Tibial nerve (tissue), 4 donors: Measurements from ENCODE around the gene ACOT11. TPM values are rescaled to one million over a fixed set of nuclear protein-coding genes. Genes with fewer than 3 reads are reported as not detected.

Experiments used
- DNase-seq, 2 donors: peaks; one replicate each; pipeline ENCODE4 v3.0.0-alpha.2; 2019; ENCODE audit warnings: low spot score in 2 of 2
- H3K27ac ChIP-seq, 4 donors: fragments of 200-600 bp; sonication (generic) in 3 of 4; one replicate each; pipeline ENCODE4 v1.5.1; 2017 to 2019; ENCODE audit warnings: mild to moderate bottlenecking in 1 of 4
- H3K27me3 ChIP-seq, 2 donors: fragments of 200-600 bp; sonication (generic) in 1 of 2; one replicate each; pipeline versions ENCODE4 v1.5.1 to v1.6.0; 2017 to 2019
- H3K36me3 ChIP-seq, 3 donors: fragments of 200-600 bp; sonication (generic); one replicate each; pipeline ENCODE4 v1.5.1; 2018 to 2019
- H3K4me1 ChIP-seq, 4 donors: fragments of 200-600 bp; sonication (generic) in 3 of 4; one replicate each; pipeline ENCODE4 v1.5.1; 2017 to 2019
- H3K4me3 ChIP-seq, 4 donors: fragments of 200-600 bp; sonication (generic) in 3 of 4; one replicate each; pipeline ENCODE4 v1.5.1; 2017 to 2019; ENCODE audit warnings: mild to moderate bottlenecking in 1 of 4, moderate library complexity in 1 of 4
- H3K9me3 ChIP-seq, 4 donors: fragments of 200-600 bp; sonication (generic) in 3 of 4; one replicate each; pipeline ENCODE4 v1.5.1; 2017 to 2019
- CTCF ChIP-seq, 5 experiments: fragments of 200-600 bp in 3 of 5; fragments of 450-650 bp in 2 of 5; sonication (generic) in 3 of 5; IDR thresholded peaks; one replicate each; pipeline ENCODE4 v1.5.1; 2016 to 2019; ENCODE audit warnings: antibody characterized with exemption in 5 of 5, mild to moderate bottlenecking in 3 of 5, moderate library complexity in 2 of 5
- EP300 ChIP-seq, 2 donors: sonication (generic); formaldehyde crosslinking; IDR thresholded peaks; one replicate each; pipeline ENCODE4 v1.6.1; 2017; ENCODE audit warnings: antibody characterized with exemption in 2 of 2, mild to moderate bottlenecking in 1 of 2
- POLR2A ChIP-seq, 2 donors: fragments of 450-650 bp; IDR thresholded peaks; one replicate each; pipeline ENCODE4 v1.6.1; 2017; ENCODE audit warnings: antibody characterized with exemption in 2 of 2, mild to moderate bottlenecking in 2 of 2, moderate library complexity in 2 of 2
- WGBS, 2 donors: methylation state at CpG; one replicate each; pipeline ENCODE4 v1.1.5; 2018; 5-methylcytosine and 5-hydroxymethylcytosine counted together
- small RNA-seq: library from RNA; depleted of rRNA; stranded (forward); fragments of <200 nt; gene quantifications from one replicate; pipeline ENCODE3, GENCODE V24; 2016
- total RNA-seq, 4 donors: library from RNA; depleted of rRNA; stranded (reverse); fragments of >200 nt; gene quantifications; one replicate each; pipeline ENCODE4 v1.1.0, GENCODE V29; 2016

ACOT11 gene
- total RNA-seq, 4 donors from 2014 or later = 7.5 to 13.8 (median 10.2) TPM

GRCh38 chr1:54653036-54653435, 105.0 kb downstream of the ACOT11 start:
- 73 to 75% methylated on average over 4 of the region's 4 CpGs for WGBS, 2 donors
- Histone ChIP-seq H3K9me3 (peaks cover 0 to 9% (median 1%) of the 10 kb centered on the region in 4 donors), H3K4me1 (no peaks in the 10 kb centered on the region), H3K27me3 (no peaks in the 10 kb centered on the region), H3K27ac (no peak overlapping the region), H3K4me3 (no peak overlapping the region), H3K36me3 (peaks cover 0 to 13% (median 0%) of the 10 kb centered on the region in 3 donors)
- TF ChIP-seq EP300 (IDR thresholded peaks at IDR 0.05) (no peak), POLR2A (IDR thresholded peaks at IDR 0.05) (no peak)
- no peak for DNase-seq

GRCh38 chr1:54658164-54658913, 110.3 kb downstream of the ACOT11 start:
- Histone ChIP-seq H3K27me3 (no peaks in the 10 kb centered on the region), H3K36me3 (peaks cover 0 to 6% (median 0%) of the 10 kb centered on the region in 3 donors), H3K9me3 (peaks cover 0 to 27% (median 5%) of the 10 kb centered on the region in 4 donors), H3K27ac (no peak overlapping the region), H3K4me1 (no peaks in the 10 kb centered on the region), H3K4me3 (no peak overlapping the region)
- TF ChIP-seq EP300 (IDR thresholded peaks at IDR 0.05) (no peak), POLR2A (IDR thresholded peaks at IDR 0.05) (no peak), CTCF (IDR thresholded peaks at IDR 0.05) (no peak)
- DNase-seq = no peak
- 88 to 97% methylated on average over 2 of the region's 2 CpGs for WGBS, 2 donors

Small RNA genes within 50 kb of the gene (small RNA-seq; reads per million reads assigned to genes)
- gene AC099796.2 = not detected

Other genes with a start within 250 kb of the ACOT11 start
- gene SSBP3, start 141.8 kb upstream of the ACOT11 start, total RNA-seq = 10 to 100 TPM; 32.0 to 70.2 (median 60.3) TPM
- not detected for gene FAM151A, start 75.3 kb downstream of the ACOT11 start, total RNA-seq
- gene MROH7, start 93.6 kb downstream of the ACOT11 start, total RNA-seq = 1 to 10 TPM; 4.4 to 7.2 (median 5.8) TPM
- 10 to 100 TPM; 14.6 to 29.7 (median 20.8) TPM for gene TTC4, start 167.6 kb downstream of the ACOT11 start, total RNA-seq
- gene PARS2, start 216.3 kb downstream of the ACOT11 start, total RNA-seq = 10 to 100 TPM in 1 of 4 donors, 1 to 10 TPM in 3; 3.3 to 11.4 (median 5.4) TPM